Gastrocnemius medialis (tissue), 4 donors: ENCODE data around the gene CCDC81. TPM values are rescaled to one million over a fixed set of nuclear protein-coding genes. Genes with fewer than 3 reads are reported as not detected.

Source experiments
- ATAC-seq, 2 donors: fragments of 150-250 bp; one replicate each; pipeline ENCODE4 v1.9.1; 2016
- DNase-seq, 2 donors: peaks; one replicate each; pipeline ENCODE4 v3.0.0-alpha.2; 2019
- H3K27ac ChIP-seq, 4 donors: fragments of 200-600 bp; sonication (generic); 1 replicate in 1 of 4; 2 replicates in 3 of 4; pipeline ENCODE4 v1.5.1; 2016 to 2018; ENCODE audit warnings: mild to moderate bottlenecking in 2 of 4, moderate library complexity in 1 of 4
- H3K27me3 ChIP-seq, 3 donors: fragments of 200-600 bp; sonication (generic) in 2 of 3; 1 replicate in 1 of 3; 2 replicates in 2 of 3; pipeline versions ENCODE4 v1.5.1 to v1.6.0; 2016 to 2019; ENCODE audit warnings: mild to moderate bottlenecking in 1 of 3, moderate library complexity in 1 of 3
- H3K36me3 ChIP-seq, 2 donors: fragments of 200-600 bp; sonication (generic) in 1 of 2; one replicate each; pipeline ENCODE4 v1.5.1; 2017 to 2018
- H3K4me1 ChIP-seq, 2 donors: fragments of 200-600 bp; sonication (generic) in 1 of 2; one replicate each; pipeline ENCODE4 v1.5.1; 2016 to 2017; ENCODE audit warnings: mild to moderate bottlenecking in 2 of 2
- H3K4me3 ChIP-seq, 4 donors: fragments of 200-600 bp; sonication (generic) in 3 of 4; 1 replicate in 1 of 4; 2 replicates in 3 of 4; pipeline ENCODE4 v1.5.1; 2016 to 2019; ENCODE audit warnings: mild to moderate bottlenecking in 2 of 4
- H3K9me3 ChIP-seq, 3 donors: fragments of 200-600 bp; sonication (generic) in 2 of 3; 1 replicate in 1 of 3; 2 replicates in 2 of 3; pipeline ENCODE4 v1.5.1; 2016 to 2019
- CTCF ChIP-seq, 5 experiments: fragments of 450-650 bp in 3 of 5; fragments of 200-600 bp in 2 of 5; sonication (generic) in 2 of 5; IDR thresholded peaks in 4 of 5; conservative IDR thresholded peaks in 1 of 5; 1 replicate in 4 of 5; 2 replicates in 1 of 5; pipeline ENCODE4 v1.5.1; 2016 to 2019; ENCODE audit warnings: antibody characterized with exemption in 5 of 5, mild to moderate bottlenecking in 3 of 5, moderate library complexity in 3 of 5
- POLR2A ChIP-seq, 2 donors: fragments of 450-650 bp; IDR thresholded peaks; one replicate each; pipeline ENCODE4 v1.6.1; 2017; ENCODE audit warnings: antibody characterized with exemption in 2 of 2, mild to moderate bottlenecking in 2 of 2, moderate library complexity in 2 of 2
- in situ Hi-C, 4 donors: fragments of 200-750 bp; cut with MboI; loops; one replicate each; pipeline versions ENCODE4 v1.15.0 to v1.8.0; 2017; ENCODE audit warnings: low sequenced_read_pairs in 4 of 4
- intact Hi-C: fragments of 100-400 bp; cut with DNase I; formaldehyde crosslinking; loops from one replicate; pipeline ENCODE4 v1.15.1; 2023; ENCODE audit warnings: low total_unique reads
- total RNA-seq, 4 donors: library from RNA; depleted of rRNA; stranded (reverse); fragments of >200 nt; gene quantifications; one replicate each; pipeline versions ENCODE4 v1.1.0 to v1.2.3, GENCODE V29; 2016

Gene CCDC81
- under 1 TPM in 1 of 4 donors, not detected in 3; 0.22 TPM for total RNA-seq

DNA sequence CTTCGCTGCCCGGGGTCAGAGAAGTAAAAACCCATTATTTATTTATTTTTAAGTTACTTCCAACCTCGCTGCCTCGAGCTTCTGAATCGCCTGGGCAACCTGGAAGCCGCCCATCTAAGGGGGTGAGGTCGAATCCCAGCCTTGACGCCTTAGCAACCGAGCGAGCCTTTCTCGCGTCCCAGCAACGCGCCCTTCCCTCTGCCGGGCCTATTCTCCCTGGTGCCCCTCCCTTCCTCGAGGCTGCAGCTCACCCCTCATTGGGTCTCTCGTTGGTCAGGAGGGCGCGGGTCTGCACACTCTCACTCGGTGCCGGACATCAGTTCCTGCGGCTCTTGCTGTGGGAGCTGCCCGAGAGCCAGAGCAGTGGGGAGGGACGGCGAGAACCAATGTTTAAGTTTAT, at the start of gene CCDC81:
Gene CCDC81 (plus strand): TSS at position 302 of the 400 bp plus-strand sequence. CDS start 277 bp downstream, outside the sequence.
- no peaks in the 10 kb centered on the region for H3K36me3 ChIP-seq
- ATAC-seq = no peak
- no peak within 1 kb of the TSS for H3K27ac ChIP-seq
- no peaks in the 10 kb centered on the region for H3K27me3 ChIP-seq
- DNase-seq = no peak
- no peaks in the 10 kb centered on the region for H3K9me3 ChIP-seq
- no peak for TF ChIP-seq POLR2A (IDR thresholded peaks at IDR 0.05)
- TF ChIP-seq CTCF (IDR thresholded peaks at IDR 0.05 in 4 of 5, conservative IDR thresholded peaks at IDR 0.05 in 1 of 5) = no peak
- no peak within 1 kb of the TSS for H3K4me3 ChIP-seq
- in situ Hi-C loops (no loop called here), intact Hi-C loops (no loop called here)
- peaks cover 0 to 5% of the 10 kb centered on the region in 2 donors for H3K4me1 ChIP-seq

DNA sequence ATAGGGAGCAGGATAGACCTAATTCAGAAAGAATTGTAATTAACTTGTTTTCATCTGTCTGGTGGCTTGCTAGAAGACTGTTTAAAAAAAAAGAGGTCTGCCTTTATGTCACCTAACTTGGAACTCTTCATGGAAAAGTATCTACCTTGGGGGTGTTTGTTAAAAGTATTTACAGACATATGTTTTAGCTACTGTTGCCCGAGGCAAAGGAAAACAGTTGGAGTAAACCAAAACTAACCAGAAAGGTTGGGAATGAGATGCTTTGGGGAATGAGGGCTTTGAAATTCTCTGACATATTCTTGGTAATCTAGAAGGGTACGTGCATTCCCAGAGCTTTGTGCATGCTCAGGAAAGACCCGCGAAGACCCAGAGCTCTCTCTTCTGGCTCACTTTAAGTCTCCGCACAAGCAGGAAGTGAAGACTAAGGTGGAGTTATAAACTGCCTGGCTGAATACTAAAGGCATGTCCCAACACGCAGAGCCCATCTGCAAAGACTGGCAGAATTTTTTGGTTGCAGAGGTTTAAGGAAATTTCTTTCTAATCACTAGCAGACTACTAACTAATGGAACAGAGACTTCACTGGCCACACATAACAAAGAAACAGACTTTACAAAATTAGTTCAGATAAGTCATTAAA, 39.4 kb upstream of the CCDC81 start:
- ATAC-seq (no peak), DNase-seq (no peak)
- Histone ChIP-seq H3K9me3 (no peaks in the 10 kb centered on the region), H3K4me1 (no peaks in the 10 kb centered on the region), H3K36me3 (peaks cover 0 to 31% of the 10 kb centered on the region in 2 donors), H3K27me3 (no peaks in the 10 kb centered on the region), H3K4me3 (no peak overlapping the region), H3K27ac (no peak overlapping the region)
- TF ChIP-seq POLR2A (IDR thresholded peaks at IDR 0.05) = no peak
- no peak for TF ChIP-seq CTCF (IDR thresholded peaks at IDR 0.05 in 4 of 5, conservative IDR thresholded peaks at IDR 0.05 in 1 of 5)
- in situ Hi-C loops = no loop called here
- intact Hi-C loops = no loop called here

GRCh38 chr11:86337227-86337626, 37.5 kb upstream of the CCDC81 start:
- TF ChIP-seq POLR2A (IDR thresholded peaks at IDR 0.05) (no peak), CTCF (IDR thresholded peaks at IDR 0.05 in 4 of 5, conservative IDR thresholded peaks at IDR 0.05 in 1 of 5) (no peak)
- intact Hi-C loops = no loop called here
- H3K27ac ChIP-seq = no peak overlapping the region
- DNase-seq (no peak), ATAC-seq (no peak)
- in situ Hi-C loops = no loop called here
- H3K27me3 ChIP-seq = no peaks in the 10 kb centered on the region
- H3K36me3 ChIP-seq = peaks cover 0 to 26% of the 10 kb centered on the region in 2 donors
- no peak overlapping the region for H3K4me3 ChIP-seq
- H3K4me1 ChIP-seq = no peaks in the 10 kb centered on the region
- H3K9me3 ChIP-seq = no peaks in the 10 kb centered on the region

- Histone ChIP-seq H3K27me3 (no peaks in the 10 kb centered on the region), H3K4me3 (no peak overlapping the region), H3K36me3 (peaks cover 0 to 21% of the 10 kb centered on the region in 2 donors), H3K9me3 (no peaks in the 10 kb centered on the region), H3K27ac (no peak overlapping the region), H3K4me1 (no peaks in the 10 kb centered on the region)
- no peak for TF ChIP-seq CTCF (IDR thresholded peaks at IDR 0.05 in 4 of 5, conservative IDR thresholded peaks at IDR 0.05 in 1 of 5)
- no peak for TF ChIP-seq POLR2A (IDR thresholded peaks at IDR 0.05)
- intact Hi-C loops = no loop called here
- no peak for ATAC-seq
- in situ Hi-C loops = no loop called here
- DNase-seq = no peak
Measured at GRCh38 chr11:86341382-86341781, 33.3 kb upstream of the CCDC81 start.

GRCh38 chr11:86346513-86346912, 28.2 kb upstream of the CCDC81 start:
- Histone ChIP-seq H3K9me3 (no peaks in the 10 kb centered on the region), H3K4me1 (no peaks in the 10 kb centered on the region), H3K27ac (no peak overlapping the region), H3K4me3 (no peak overlapping the region), H3K36me3 (peaks cover 0 to 6% of the 10 kb centered on the region in 2 donors), H3K27me3 (no peaks in the 10 kb centered on the region)
- TF ChIP-seq CTCF (IDR thresholded peaks at IDR 0.05 in 4 of 5, conservative IDR thresholded peaks at IDR 0.05 in 1 of 5) (no peak), POLR2A (IDR thresholded peaks at IDR 0.05) (no peak)
- ATAC-seq (no peak), DNase-seq (no peak)
- intact Hi-C loops (no loop called here), in situ Hi-C loops (no loop called here)
